ENCODE measurements around the gene CCDC187.
"Not testable (repeated sequence)": the region's sequence is repeated elsewhere in the genome, so short reads cannot be mapped to it uniquely, and the experiment has no call there.

The CCDC187 gene

DNA sequence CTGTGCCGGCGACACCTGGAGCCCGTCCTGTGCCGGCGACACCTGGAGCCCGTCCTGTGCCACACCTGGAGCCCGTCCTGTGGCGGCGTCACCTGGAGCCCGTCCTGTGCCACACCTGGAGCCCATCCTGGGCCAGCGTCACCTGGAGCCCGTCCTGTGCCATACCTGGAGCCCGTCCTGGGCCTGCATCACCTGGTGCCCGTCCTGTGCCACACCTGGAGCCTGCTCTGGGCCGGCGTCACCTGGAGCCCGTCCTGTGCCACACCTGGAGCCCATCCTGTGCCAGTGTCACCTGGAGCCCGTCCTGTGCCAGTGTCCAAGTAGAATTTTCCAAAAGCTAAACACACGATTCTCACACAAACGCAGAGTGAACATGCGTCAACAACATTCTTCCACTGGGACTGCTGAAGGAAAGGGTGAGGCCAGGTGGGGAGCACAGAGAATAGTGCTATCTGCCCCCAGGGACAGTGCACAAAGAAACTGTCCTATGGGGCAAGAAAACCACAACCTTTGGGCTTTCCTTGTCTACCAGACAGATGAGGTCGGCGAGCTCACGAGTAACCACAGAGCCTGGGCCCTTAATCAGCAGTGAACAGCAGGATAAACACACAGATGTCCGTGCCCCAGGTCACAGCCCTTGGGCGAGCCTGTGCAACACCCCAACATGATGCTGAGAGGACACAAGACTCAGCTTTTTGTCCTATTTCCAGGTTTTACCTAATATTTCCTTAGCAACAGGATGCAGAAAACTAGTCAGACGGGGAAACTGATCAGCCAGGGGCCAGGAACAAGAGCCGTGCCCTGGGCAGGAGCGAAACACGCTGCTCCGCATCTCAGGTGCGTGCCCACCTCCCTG is 66.2 kb downstream of the CCDC187 start:
- DNase-seq: no peak

DNA sequence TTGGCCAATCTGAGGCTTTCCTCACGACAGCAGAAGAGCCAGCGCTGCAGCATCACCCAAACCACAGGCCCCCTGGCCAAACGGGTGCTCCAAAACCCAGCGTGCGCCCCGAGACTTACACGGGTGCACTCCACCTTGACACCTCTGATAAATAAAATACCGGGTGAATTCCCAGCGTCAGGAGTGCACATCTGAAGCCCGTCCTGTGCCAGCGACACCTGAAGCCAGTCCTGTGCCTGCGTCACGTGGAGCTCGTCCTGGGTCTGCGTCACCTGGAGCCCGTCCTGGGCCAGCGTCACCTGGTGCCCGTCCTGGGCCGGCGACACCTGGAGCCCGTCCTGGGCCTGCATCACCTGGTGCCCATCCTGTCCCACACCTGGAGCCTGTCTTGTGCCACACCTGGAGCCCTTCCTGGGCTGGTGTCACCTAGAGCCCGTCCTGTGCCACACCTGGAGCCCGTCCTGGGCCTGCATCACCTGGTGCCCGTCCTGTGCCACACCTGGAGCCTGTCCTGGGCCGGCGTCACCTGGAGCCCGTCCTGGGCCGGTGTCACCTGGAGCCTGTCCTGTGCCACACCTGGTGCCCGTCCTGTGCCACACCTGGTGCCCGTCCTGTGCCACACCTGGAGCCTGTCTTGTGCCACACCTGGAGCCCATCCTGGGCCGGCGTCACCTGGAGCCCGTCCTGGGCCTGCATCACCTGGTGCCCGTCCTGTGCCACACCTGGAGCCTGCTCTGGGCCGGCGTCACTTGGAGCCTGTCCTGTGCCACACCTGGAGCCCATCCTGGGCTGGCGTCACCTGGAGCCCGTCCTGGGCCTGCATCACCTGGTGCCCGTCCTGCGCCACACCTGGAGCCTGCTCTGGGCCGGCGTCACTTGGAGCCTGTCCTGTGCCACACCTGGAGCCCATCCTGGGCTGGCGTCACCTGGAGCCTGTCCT is 67.2 kb downstream of the CCDC187 start:
- DNase-seq: not testable (repeated sequence)

DNA sequence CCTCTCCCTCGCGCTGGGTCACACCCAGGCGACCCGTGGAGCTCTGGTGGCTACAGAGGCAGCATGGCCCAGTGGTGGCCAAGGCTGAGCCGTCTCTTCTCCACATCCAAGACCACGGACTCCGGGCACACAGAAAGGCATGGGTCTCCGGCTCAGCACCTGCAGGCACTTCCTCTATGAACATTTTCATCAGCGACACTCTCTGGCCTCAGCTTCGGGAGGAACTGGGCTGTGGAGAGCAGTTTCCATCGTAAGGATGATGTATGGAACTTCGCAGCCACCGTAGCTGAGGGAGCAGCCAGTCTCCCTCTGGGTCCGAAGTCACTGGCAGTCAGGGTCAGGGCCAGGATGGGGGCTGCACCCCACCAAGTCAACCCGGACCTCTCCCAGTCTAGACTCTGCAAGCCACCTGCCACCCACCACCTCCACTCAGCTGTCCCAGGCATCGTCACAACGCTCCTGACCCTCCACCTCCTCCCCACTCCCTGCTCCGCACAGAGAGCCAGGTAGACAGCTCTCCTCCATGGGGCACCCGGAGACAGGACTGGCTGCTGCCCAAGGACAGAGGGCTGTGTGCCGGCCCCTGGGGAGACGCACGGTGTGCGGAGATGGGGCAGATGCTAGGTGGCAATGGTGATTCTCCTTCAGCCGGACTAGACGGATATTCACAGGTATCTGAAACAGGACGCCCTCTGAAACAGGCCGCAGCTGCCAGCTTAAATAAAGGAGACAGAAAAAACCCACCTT is 68.0 kb downstream of the CCDC187 start:
- no peak for DNase-seq

DNA sequence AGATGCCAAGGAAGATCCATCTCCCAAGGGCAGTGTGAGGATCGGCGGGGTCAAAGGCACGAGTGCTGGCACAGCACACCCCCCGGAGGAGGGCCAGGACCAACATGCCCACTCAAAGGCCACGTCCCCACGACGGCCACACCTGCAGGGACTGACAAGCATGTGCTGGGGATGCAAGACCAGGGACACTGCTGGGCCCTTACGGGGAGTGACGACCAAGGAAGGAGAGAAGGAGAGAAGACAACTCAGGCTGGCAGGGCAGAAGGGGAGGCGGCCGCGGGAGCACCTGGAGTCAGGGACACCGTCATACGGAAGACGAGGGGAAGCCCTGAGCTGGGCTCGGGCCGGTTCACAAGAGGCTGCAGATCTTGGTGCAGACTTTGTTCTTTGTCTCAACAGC is 68.7 kb downstream of the CCDC187 start:
- no peak for DNase-seq

DNA sequence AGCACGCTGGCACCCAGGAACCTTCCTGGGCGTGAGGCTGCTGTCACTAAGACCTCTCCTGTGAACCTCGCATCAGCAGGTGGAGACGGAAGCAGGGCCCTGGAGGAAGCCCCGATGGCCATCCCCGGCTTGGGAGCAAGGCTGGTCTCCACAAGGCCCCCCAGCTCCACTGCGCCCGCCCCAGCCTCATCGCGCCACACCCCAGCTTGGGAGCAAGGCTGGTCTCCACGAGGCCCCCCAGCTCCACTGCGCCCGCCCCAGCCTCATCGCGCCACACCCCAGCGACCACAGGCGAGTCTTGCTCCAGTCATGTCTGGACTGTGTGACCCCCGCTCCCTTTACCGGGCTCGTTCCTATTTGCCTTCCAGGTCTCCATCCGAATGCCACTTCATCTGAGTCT is 69.3 kb downstream of the CCDC187 start:
- no peak for DNase-seq

DNA sequence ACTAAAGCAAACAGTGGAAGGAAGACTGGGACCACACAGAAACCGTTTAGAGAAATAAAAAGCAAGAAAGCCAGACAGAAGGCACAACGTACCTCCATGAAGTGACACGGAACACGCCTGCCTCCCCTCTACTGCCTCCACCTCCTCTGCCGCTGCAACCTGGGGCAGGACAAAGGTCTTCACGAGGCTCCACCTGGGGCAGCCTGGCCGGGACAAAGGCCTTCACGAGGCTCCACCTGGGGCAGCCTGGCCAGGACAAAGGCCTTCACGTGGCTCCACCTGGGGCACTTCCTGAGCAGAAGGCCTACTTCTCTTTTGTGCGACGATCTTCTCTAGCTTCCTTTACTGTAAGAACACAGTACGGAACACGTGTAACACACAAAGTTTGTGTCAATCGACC is 70.0 kb downstream of the CCDC187 start:
- no peak for DNase-seq

DNA sequence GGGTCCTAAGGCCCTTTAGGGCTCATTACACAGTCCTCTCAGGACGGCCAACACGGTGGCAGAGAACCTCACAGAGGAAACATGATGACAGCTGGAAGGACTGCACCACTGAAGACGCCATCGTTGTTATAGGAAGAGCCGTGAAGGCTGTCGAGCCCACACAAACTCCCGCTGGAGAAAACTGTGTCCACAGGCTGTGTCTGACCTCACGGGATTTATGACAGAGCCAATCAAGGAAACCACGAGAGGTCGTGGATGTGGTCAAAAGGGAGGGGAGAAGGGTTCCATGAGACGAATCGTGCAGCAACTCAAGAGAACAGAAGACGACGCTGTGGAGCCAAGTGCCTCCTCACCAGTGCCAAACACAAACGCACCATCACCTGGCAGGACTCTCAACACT is 70.5 kb downstream of the CCDC187 start:
- DNase-seq: no peak

DNA sequence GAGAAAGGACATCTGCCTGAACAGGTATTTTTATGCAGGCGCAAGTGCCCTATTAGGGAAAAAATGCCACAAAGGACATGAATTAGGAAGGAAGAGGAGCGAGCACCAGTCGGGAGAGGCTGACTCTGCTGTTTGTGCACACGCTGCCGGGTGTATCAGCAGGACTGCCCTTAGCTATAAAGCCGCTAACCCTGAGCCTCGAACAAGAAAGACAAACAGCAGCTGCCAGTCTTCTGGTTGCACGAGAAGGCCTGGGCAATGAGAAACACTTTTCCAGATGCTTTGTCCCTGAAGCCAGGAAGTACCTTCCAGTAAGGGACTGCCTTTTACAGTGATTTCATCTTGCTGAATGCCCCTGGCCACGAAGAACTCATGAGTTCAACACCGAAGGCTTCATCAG is 70.9 kb downstream of the CCDC187 start:
- no peak for DNase-seq

DNA sequence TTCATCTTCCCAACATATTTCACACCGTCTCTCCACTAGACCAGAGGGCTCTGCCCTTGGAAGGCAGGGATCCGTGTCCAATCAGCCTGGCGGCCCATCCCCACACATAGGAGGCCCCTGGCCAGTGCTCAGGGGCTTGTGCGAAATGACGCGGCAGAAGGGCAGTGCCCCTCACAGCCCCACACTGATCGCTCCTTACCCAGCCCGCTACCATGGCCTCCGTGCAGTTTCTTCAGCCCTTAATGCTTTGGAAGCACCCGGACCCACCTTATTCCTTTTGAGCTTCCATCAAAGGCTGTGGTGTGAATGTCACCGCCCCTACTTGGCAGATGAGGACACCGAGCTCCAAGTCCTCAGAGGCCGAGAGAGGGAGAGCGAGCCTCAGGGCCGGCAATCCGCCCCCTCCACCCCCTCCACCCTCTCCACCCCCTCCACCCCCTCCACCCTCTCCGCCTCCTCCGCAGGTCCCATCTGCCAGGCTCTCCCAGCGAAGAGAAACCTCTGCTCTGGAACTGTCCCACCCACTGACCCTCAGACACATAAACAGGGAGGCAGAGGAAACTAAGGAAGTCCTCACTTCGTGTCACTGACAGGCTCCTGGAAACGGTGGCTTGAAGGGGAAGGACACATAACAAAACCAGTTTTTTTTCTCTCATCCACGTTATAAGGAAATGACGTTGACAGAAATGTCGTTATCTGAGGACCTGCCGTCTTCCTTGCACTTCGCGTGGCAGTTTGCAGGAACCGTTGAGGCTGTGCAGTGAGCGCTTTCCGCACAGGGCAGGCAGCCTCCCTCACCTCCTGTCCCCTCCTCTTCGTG is 72.2 kb downstream of the CCDC187 start:
- DNase-seq: peak; percentile 29

DNA sequence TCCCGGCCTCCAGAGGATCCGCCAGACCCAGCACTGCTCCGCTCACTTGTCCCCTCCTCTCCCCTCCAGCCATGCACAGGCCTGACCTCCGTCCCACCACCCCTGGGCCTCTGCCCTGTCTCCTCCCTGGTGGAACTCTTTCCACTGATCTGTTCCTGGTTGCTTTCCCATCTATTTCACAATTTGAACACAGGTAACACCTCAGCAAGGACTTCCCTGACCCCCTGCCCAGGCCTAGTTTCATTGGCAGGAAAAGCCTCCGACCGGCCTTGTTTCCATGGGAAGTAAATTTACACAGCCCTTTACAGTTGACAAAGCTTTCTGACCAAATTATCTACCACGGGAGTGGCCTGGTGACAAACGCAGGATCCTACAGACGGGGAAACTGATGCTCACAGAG is 73.1 kb downstream of the CCDC187 start:
- DNase-seq: no peak

DNA sequence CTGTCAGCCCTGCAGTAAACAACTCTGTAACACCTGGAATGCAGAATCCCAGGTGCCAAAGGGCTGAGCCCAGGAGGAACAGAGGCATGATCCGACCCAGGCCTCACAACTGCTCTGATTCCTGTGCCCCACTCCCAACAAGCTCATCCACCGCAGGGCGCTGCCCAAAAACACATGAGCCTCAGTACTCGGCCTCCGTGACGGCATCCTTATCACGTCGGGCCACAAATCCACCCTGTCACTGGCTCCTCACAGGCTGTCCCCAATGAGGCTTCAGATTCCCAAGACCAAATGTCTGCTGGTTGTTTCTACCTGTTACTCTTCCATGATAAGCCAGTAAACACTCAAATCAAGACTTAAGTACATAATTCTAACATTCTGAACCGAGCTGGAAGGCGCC is 73.5 kb downstream of the CCDC187 start:
- no peak for DNase-seq

DNA sequence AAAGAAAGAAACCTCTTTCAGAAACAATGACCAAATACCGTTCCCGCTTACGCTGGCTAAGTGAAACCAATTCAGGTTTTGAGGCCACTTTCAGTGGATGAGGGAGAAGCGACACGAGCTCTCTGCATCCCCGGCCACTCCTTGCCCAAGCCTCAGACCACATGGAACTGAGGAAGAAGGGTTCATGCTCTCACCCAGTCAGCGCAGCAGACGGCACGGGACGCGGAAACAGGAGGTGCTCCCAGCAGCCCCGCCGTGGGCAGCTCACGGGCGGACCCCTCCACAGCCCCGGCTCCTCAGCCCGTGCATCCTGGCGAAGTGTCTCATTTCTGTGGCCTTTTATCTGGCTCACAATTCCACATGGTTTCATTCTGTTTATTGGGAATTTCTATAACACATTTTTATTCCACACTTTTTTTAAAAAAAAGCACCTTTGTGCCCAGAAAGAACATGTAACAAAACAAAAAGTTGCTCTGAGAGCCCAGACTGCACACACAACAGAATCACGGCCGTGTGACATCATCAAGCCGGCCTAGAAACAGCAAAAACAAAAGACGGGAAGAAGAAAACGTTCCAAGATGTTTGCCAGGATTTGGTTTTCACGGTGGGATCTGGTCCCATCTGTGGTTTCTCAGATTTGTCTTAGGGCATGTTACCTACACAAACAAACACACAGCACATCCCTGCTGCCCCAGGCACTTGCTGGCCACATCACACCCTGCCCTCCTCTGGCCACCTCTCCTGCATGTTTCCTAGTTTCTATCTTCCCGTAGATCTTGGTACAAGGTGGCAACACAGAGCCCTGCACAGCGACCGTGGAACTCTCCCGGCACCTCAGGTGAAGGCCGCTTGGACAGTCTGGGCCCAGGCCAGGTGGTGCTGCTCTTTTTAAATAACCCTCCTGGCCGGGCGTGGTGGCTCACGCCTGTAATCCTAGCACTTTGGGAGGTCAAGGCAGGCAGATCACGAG is 74.5 kb downstream of the CCDC187 start:
- no peak for DNase-seq

DNA sequence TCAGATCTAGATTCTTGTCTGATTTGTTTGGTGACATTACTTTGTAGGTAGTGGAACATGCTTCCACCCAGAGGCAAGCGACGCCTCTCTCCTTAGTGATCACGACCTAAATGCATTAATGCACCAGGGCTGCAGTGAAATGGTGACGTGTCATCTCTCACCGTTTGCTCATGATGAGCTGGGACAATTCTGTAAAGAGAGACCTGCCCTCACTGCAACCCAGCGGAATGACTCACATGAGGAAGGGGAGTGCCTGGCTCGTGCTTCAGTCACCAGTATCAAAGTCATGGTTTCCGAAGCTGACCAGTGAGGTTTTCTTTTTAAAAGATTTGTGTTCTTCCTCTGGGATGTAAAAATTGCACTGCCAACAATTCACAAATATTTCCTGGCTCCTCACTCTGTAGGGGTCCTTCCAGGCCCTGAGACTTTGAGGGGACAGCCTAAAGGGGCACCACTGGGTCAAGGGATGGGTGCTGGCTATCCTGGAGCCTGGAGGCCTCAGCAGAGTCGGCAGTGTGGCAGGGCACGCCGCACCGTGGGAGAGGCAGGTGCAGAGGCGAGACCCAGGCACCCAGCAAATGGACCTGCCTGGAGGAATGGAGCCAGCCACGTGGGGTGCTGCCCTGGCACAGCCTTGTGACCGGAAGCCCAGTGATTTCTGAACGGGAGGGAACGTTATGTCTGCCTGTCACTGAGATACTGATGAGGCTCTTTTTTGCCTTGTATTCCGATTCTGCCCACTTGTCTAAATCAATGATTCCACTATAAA is 75.6 kb downstream of the CCDC187 start:
- no peak for DNase-seq

DNA sequence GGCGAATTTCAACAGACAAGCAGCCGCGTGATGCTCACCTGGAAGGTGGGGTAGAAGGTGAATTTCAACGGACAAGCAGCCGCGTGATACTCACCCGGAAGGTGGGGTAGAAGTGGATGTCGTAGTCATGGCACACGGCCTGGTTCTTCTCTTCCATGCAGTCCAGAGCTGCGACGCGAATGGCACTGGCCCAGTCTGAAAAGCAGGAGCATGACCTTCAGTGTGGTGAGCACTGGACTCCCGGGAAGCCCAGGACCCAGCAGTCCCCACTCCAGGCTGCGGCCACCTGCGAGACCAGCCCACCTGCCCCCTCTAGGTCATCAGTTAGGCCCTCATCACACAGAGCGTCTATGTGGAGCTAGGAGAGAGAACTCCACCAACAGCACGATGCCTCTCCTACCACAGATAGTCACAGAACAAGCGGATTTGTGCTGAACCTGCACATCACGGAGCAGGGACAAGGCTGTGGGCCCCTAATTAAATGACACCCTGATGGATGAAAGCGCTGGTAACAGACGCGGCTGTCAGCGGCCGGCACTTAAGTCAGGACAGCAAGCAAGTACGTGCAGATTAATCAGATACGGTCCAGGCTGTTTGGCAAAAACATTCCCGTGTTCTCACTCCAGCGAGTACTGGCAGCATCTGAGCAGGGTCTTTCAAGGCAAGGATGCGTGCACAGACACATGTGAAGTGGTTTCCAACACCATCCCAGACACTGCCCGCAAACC is 77.0 kb downstream of the CCDC187 start:
- DNase-seq: no peak

DNA sequence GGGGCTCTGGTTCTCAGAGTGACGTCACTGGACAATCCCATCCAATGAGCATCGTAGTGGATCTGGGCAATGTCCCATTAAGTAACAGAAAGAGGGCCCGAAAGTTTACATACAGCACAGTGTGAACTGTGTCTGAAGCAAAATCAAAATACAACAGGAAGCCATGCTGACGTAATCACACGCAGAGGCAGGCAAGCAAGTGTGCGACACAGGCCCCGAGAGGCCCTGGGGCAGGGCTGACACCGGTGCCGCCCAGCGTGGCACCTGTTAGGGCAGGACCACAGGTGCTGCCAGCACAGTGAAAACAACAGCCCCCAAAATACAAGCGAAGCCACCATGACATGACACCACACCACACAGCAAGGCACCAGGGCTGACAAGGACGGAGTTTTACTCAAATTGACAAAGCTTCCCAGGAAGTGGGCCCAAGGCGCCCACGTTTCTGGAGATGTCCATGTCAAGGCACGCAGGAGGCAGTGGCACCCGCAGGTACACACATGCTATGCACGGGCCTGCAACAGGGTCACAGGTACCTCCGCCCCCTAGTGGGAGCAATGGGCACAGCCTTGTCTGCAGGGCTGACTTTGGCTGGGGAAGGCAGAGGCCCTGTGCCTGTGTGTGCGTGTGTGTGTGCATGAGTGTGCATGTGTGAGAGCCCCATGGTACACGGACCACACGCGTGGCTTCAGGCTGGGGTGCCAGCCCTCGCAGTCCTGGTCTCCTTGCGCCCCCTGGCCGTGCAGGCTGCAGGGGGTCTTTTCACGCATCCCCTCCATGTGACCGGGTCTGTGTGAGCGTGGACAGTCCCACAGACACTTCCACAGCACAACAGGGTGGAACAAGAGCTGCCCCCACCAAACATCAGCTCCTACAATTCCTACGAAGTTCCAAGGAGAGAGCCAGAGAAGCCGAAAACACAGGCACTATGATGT is 77.9 kb downstream of the CCDC187 start:
- peak; percentile 75 for DNase-seq

DNA sequence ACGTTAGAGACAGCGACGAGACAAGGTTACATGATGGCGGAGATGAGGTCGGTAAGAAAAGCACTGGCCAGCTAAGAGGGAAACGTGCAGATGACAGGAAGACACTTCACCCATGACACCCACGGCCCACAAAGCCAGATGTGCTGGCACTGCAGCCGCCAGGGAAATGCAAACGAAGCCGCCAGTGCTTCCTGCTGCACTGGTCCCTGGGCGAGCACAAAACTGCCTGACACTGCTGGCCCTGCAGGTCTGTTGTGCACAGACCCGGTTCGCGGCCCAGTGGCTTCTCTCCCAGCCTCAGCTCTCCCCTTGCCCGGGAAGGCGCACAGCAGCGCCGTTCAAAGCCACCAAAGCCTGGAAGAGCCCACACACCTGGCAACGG is 78.5 kb downstream of the CCDC187 start:
- DNase-seq: peak; percentile 38

DNA sequence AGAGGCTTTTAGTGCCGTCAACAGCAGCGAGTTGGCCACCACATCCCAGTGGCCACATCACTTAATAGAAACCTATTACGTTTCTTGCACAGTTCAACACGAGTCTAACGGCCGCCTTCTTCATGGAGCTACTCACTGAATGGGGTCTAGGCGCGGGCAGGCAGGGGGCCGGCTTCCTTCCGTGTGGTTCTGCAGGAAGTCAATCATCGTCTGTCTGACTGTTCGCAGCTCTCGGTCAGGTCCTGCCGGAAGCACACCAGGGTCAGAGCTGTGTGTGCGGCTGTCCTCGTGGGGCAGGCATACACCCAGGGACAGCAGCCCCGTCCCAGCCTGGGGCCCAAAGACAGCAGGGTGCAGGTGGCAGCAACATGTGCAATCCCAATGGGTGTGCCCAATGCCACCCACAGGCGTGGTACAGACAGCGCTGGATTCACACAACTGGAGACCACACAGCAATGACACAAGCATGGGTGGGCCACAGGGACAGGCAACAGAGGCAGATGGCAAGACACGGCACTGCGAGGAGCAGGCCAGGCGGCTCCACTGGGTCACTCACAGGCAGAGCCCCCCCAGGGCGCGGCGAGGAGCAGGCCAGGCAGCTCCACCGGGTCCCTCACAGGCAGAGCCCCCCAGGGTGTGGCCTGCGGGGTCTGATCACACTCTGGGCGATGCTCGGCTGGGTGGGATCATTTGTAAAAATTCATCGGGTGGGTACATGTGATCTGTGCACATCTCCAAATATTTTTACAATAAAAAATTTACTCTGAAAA is 79.8 kb downstream of the CCDC187 start:
- no peak for DNase-seq

DNA sequence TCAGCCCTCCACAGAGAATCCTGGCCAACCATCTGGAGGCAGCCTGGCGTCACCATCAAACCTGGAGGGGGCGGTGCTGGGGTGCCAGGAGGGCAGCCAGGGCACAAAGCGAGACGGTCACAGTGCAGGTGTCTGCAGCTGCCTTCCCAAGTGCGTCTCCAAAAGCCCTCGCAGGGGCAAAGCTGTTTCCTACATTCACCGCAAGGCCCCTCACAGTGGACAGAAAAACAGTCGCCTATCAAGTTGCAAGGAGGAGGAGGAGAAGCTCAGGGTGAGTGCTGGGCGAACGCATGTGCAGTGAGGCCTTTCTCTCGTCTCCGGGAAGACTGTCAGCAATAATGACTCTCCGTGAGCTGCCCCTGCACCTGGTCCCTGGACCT is 81.0 kb downstream of the CCDC187 start:
- DNase-seq: no peak
